HepG2 (cell line): Measurements from ENCODE around the gene ACE. TPM values are rescaled to one million over a fixed set of nuclear protein-coding genes. Genes with fewer than 3 reads are reported as not detected.
A peak's percentile ranks its signal among the peaks of the same experiment; 100 is the strongest.

Source experiments
- ARID5B ChIP-seq: IDR thresholded peaks from 2 replicates; pipeline ENCODE4 v1.4.0; 2020; ENCODE audit warnings: mild to moderate bottlenecking, missing genetic modification reagents
- FOXK1 ChIP-seq: sonication (generic); formaldehyde crosslinking; IDR thresholded peaks from 2 replicates; pipeline ENCODE4 v1.4.0; 2020; ENCODE audit warnings: low read depth, missing genetic modification reagents, borderline replicate concordance
- GABPA ChIP-seq, 2 experiments: IDR thresholded peaks; 2 replicates each; pipeline ENCODE4 v1.6.1; 2011 to 2016; ENCODE audit warnings: low read depth in 2 of 2, low read length in 1 of 2, missing biosample characterization in 1 of 2, missing genetic modification characterization in 1 of 2
- HMGA1 ChIP-seq: sonication (generic); formaldehyde crosslinking; conservative IDR thresholded peaks from 2 replicates; pipeline ENCODE4 v1.4.0; 2020; ENCODE audit warnings: missing genetic modification reagents
- JUNB ChIP-seq: sonication (generic); formaldehyde crosslinking; IDR thresholded peaks from 2 replicates; pipeline ENCODE4 v1.8.0; 2022; ENCODE audit warnings: missing genetic modification reagents, mild to moderate bottlenecking, borderline replicate concordance
- KDM6A ChIP-seq: IDR thresholded peaks from 2 replicates; pipeline ENCODE4 v1.6.1; 2016; ENCODE audit warnings: low read depth
- KLF16 ChIP-seq, 2 experiments: sonication (generic) in 1 of 2; formaldehyde crosslinking in 1 of 2; IDR thresholded peaks; 2 replicates each; pipeline versions ENCODE4 v1.6.1 to v1.8.0; 2016 to 2023; ENCODE audit warnings: missing genetic modification reagents in 2 of 2, missing compliant biosample characterization in 1 of 2
- MTA3 ChIP-seq: sonication (generic); formaldehyde crosslinking; IDR thresholded peaks from 2 replicates; pipeline ENCODE4 v1.4.0; 2020; ENCODE audit warnings: missing genetic modification reagents
- SMYD3 ChIP-seq: sonication (generic); formaldehyde crosslinking; IDR thresholded peaks from 2 replicates; pipeline ENCODE4 v1.8.1; 2023; ENCODE audit warnings: mild to moderate bottlenecking, missing genetic modification reagents
- SOX13 ChIP-seq, 3 experiments: fragments of 450-650 bp in 1 of 3; sonication (generic) in 1 of 3; formaldehyde crosslinking in 1 of 3; IDR thresholded peaks in 2 of 3; conservative IDR thresholded peaks in 1 of 3; 2 replicates each; pipeline versions ENCODE4 v1.5.0 to v1.6.1; 2016 to 2020; ENCODE audit warnings: antibody characterized with exemption in 1 of 3, mild to moderate bottlenecking in 1 of 3, missing compliant biosample characterization in 1 of 3, missing genetic modification reagents in 1 of 3, moderate library complexity in 1 of 3
- TBX2 ChIP-seq: sonication (generic); formaldehyde crosslinking; IDR thresholded peaks from 2 replicates; pipeline ENCODE4 v1.5.0; 2020; ENCODE audit warnings: missing genetic modification reagents, mild to moderate bottlenecking, borderline replicate concordance
- ZNF512B ChIP-seq: sonication (generic); formaldehyde crosslinking; IDR thresholded peaks from 2 replicates; pipeline ENCODE4 v1.5.1; 2020; ENCODE audit warnings: missing genetic modification reagents, mild to moderate bottlenecking, borderline replicate concordance
- polyA plus RNA-seq, 8 experiments: library from polyadenylated mRNA; depleted of rRNA in 3 of 8; stranded (reverse) in 7 of 8; unstranded in 1 of 8; fragments of >200 nt; fragmentation: Illumina TruSeq in 4 of 8; extraction: Trizol in 4 of 8; gene quantifications; 2 replicates each; pipeline versions ENCODE4 v1.2.1 to v1.2.3, GENCODE V29; 2011 to 2016; ENCODE audit warnings: low read depth in 4 of 8, missing spikeins in 1 of 8, mixed read lengths in 1 of 8; ENCODE audit not compliant: insufficient read depth in 1 of 8
- total RNA-seq, 5 experiments: library from RNA; depleted of rRNA; stranded (reverse); fragments of >200 nt; fragmentation: Illumina TruSeq; extraction: Trizol; gene quantifications; 2 replicates each; pipeline ENCODE4 v1.2.3, GENCODE V29; 2016; ENCODE audit warnings: low read depth in 1 of 5
- TF ChIP-seq, protein P1 (sequence below), 2 experiments: sonication (generic) in 1 of 2; formaldehyde crosslinking in 1 of 2; IDR thresholded peaks; 2 replicates each; pipeline versions ENCODE4 v1.4.0 to v1.6.1; 2018 to 2020; ENCODE audit warnings: missing genetic modification reagents in 2 of 2, borderline replicate concordance in 1 of 2, low read depth in 1 of 2, mild to moderate bottlenecking in 1 of 2, missing biosample characterization in 1 of 2

ACE gene
- total and polyA plus RNA-seq, 2 of the 13 experiments (the other 11 are each of a cell fraction or from before 2014, with no cell fraction given): 0.08 to 0.13 TPM

DNA sequence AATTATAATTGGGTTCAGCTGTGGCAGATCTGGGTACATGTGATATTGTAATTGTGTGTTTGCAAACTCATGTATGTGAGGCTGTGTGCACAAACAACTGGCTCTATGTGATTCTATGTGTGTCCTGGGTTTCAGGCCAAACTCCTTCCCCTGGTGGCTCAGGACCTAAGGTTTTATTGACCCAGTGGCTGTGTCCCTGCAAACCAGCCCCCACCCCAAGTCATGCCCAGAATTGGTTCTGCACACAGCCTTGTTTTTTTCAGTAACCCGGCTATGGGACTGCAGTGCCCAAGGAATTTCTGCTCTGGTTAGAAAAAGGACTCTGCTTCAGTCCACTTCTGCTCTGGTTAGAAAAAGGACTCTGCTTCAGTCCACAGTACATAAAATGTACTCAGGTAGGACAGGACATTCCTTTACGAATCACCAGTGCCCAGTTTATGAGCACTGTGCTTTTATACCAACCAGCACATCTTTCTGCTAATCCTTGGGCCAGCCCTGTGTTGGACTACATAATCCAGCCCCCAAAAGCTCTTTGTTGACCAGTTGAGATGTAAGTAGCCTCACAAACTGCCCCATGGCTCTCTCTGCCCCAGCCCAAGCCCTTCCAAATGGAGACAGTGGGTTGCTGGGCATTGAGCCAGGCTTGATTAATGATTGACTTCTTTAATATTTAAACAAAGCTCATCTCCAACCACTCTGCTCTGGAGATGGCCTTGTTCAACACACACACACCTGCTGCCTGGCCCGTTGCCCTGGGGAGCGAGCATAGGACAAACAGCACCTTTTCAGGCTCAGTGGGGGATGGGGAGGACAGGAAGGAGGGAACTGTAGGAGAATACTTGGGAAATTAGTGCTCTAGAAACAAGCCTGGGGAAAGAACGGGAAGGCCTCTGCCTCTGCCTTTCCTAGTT is 43.4 kb downstream of the ACE start (continued):
- TF ChIP-seq ARID5B (CRISPR knock-in tag): peak; percentile 91
- no peak for TF ChIP-seq GABPA (IDR thresholded peaks at IDR 0.05; ENCODE audit: low read depth, low read length)
- TF ChIP-seq GABPA (CRISPR knock-in tag; IDR thresholded peaks at IDR 0.05; ENCODE audit: low read depth): peak; percentile 45
- TF ChIP-seq MTA3: no peak
- peak; percentile 83; the same call in 1 of the 2 replicates for TF ChIP-seq SMYD3 (CRISPR knock-in tag)
- TF ChIP-seq, protein P1, sequence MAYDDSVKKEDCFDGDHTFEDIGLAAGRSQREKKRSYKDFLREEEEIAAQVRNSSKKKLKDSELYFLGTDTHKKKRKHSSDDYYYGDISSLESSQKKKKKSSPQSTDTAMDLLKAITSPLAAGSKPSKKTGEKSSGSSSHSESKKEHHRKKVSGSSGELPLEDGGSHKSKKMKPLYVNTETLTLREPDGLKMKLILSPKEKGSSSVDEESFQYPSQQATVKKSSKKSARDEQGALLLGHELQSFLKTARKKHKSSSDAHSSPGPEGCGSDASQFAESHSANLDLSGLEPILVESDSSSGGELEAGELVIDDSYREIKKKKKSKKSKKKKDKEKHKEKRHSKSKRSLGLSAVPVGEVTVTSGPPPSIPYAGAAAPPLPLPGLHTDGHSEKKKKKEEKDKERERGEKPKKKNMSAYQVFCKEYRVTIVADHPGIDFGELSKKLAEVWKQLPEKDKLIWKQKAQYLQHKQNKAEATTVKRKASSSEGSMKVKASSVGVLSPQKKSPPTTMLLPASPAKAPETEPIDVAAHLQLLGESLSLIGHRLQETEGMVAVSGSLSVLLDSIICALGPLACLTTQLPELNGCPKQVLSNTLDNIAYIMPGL (CRISPR knock-in tag; IDR thresholded peaks at IDR 0.05; ENCODE audit: borderline replicate concordance in 1 of 2, low read depth in 1 of 2): peak in 1 of 2 experiments; percentile 73; a peak in 1 of 4 replicates
- peak; percentile 46; the same call in 1 of the 2 replicates for TF ChIP-seq FOXK1
- TF ChIP-seq SOX13 (IDR thresholded peaks at IDR 0.05): peak; percentile 81; the same call in 1 of the 2 replicates
- TF ChIP-seq SOX13 (CRISPR knock-in tag; conservative IDR thresholded peaks at IDR 0.05 in 1 of 2, IDR thresholded peaks at IDR 0.05 in 1 of 2): peak in 1 of 2 experiments; percentile 88; a peak in 2 of 4 replicates
- TF ChIP-seq HMGA1 (CRISPR knock-in tag): no peak
- TF ChIP-seq TBX2 (CRISPR knock-in tag): peak; percentile 98
- peak; percentile 8; the same call in 1 of the 2 replicates for TF ChIP-seq JUNB (CRISPR knock-in tag)
- peak in 1 of 2 experiments; percentile 62; a peak in 2 of 4 replicates for TF ChIP-seq KLF16 (CRISPR knock-in tag; IDR thresholded peaks at IDR 0.05)
- TF ChIP-seq KDM6A (CRISPR knock-in tag): peak; percentile 94
- 0 out of 2 replicates have a peak, but pooled peaks have one; percentile 70 for TF ChIP-seq ZNF512B (CRISPR knock-in tag)
